Astrocyte (in vitro differentiated cells and primary cell): ENCODE results near the gene ART5. TPM values are rescaled to one million over a fixed set of nuclear protein-coding genes. Genes with fewer than 3 reads are reported as not detected.

Source experiments
- DNase-seq: peaks from one replicate; pipeline ENCODE4 v3.0.0-alpha.2; 2010; ENCODE audit warnings: low read depth
- FAIRE-seq: peaks from 2 replicates; lab custom pipeline; 2011; peaks lifted over from hg19 to GRCh38; lab: Jason Lieb, UNC
- H2AFZ ChIP-seq: 2 replicates; pipeline ENCODE4 v1.6.0; 2012; ENCODE audit warnings: low read depth, low read length, inconsistent platforms
- H3K27ac ChIP-seq: 2 replicates; pipeline ENCODE4 v1.5.1; 2011; ENCODE audit warnings: low read depth, low read length, inconsistent platforms
- H3K27me3 ChIP-seq: 2 replicates; pipeline ENCODE4 v1.6.0; 2011; ENCODE audit warnings: low read length, inconsistent platforms; ENCODE audit not compliant: insufficient read depth
- H3K36me3 ChIP-seq: 2 replicates; pipeline ENCODE4 v1.5.1; 2011; ENCODE audit warnings: low read length, inconsistent platforms; ENCODE audit not compliant: insufficient read depth
- H3K4me1 ChIP-seq: 2 replicates; pipeline ENCODE4 v1.5.1; 2011; ENCODE audit warnings: low read length, inconsistent platforms; ENCODE audit not compliant: insufficient read depth
- H3K4me2 ChIP-seq: 2 replicates; pipeline ENCODE4 v1.6.0; 2012; ENCODE audit warnings: low read length, inconsistent platforms
- H3K4me3 ChIP-seq: 2 replicates; pipeline ENCODE4 v1.5.1; 2011; ENCODE audit warnings: low read depth, mild to moderate bottlenecking, low read length, inconsistent platforms; ENCODE audit not compliant: insufficient read depth
- H3K79me2 ChIP-seq: 2 replicates; pipeline ENCODE4 v1.6.0; 2012; ENCODE audit warnings: mild to moderate bottlenecking, low read length, inconsistent platforms; ENCODE audit not compliant: insufficient read depth
- H3K9ac ChIP-seq: 2 replicates; pipeline ENCODE4 v1.6.0; 2012; ENCODE audit warnings: mild to moderate bottlenecking, low read length, inconsistent platforms
- H3K9me3 ChIP-seq: 2 replicates; pipeline ENCODE4 v1.5.1; 2012; ENCODE audit warnings: low read depth, mild to moderate bottlenecking, low read length, inconsistent platforms; ENCODE audit not compliant: insufficient read depth
- H4K20me1 ChIP-seq: 2 replicates; pipeline ENCODE4 v1.6.0; 2012; ENCODE audit warnings: low read length, inconsistent platforms; ENCODE audit not compliant: insufficient read depth
- H3K27ac Mint-ChIP-seq: one replicate; pipeline ENCODE4 v1.8.0; 2021; ENCODE audit warnings: mild to moderate bottlenecking, mixed read lengths; ENCODE audit not compliant: unreplicated experiment
- H3K27me3 Mint-ChIP-seq: one replicate; pipeline ENCODE4 v1.8.0; 2021; ENCODE audit warnings: low read depth, mixed read lengths; ENCODE audit not compliant: unreplicated experiment
- H3K36me3 Mint-ChIP-seq: one replicate; pipeline ENCODE4 v1.8.0; 2021; ENCODE audit warnings: low read depth, mixed read lengths; ENCODE audit not compliant: unreplicated experiment
- H3K4me1 Mint-ChIP-seq: one replicate; pipeline ENCODE4 v1.8.0; 2021; ENCODE audit warnings: low read depth, mixed read lengths; ENCODE audit not compliant: unreplicated experiment
- H3K4me3 Mint-ChIP-seq: one replicate; pipeline ENCODE4 v1.8.0; 2021; ENCODE audit warnings: mild to moderate bottlenecking, moderate library complexity, mixed read lengths; ENCODE audit not compliant: unreplicated experiment
- H3K9me3 Mint-ChIP-seq: one replicate; pipeline ENCODE4 v1.8.0; 2021; ENCODE audit warnings: mild to moderate bottlenecking, mixed read lengths; ENCODE audit not compliant: unreplicated experiment
- EZH2 ChIP-seq: IDR thresholded peaks from 2 replicates; pipeline ENCODE4 v1.6.1; 2012; ENCODE audit warnings: mild to moderate bottlenecking, low read length, inconsistent platforms; ENCODE audit not compliant: insufficient read depth
- total RNA-seq: library from RNA; stranded (reverse); gene quantifications from 2 replicates; pipeline ENCODE4 v1.2.1, GENCODE V29; 2021
- TF ChIP-seq, protein P1 (sequence below): IDR thresholded peaks from 2 replicates; pipeline ENCODE4 v1.5.1; 2011; ENCODE audit warnings: low read depth, mild to moderate bottlenecking, inconsistent platforms, low read length, moderate library complexity; ENCODE audit not compliant: insufficient read depth

Gene ART5
- total RNA-seq, 1 donor from 2014 or later = 4.1 TPM

DNA sequence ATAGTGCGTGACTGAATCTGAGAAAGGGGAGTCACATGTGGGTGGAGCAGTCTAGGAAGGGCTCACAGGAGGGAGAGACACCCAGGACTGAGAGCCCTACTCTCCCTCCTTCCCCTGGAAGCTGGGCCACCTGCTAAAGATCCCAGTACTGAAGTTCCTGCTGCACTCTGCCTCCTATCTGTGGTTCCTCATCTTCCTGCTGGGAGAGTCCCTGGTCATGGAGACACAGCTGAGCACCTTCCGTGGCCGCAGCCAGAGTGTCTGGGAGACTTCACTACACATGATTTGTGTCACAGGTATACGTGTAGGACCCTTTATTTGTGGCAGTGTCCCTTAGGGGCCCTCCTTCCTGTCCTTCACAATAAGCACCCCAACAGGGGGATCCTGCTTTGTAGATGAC lies 19.3 kb downstream of the ART5 start:
- Mint-ChIP-seq H3K27me3 (peaks cover 12% of the 10 kb centered on the region), H3K36me3 (no peaks in the 10 kb centered on the region), H3K9me3 (peaks cover 3% of the 10 kb centered on the region), H3K4me1 (peaks cover 6% of the 10 kb centered on the region), H3K4me3 (no peak overlapping the region), H3K27ac (no peak overlapping the region)
- H3K9me3 ChIP-seq = no peaks in the 10 kb centered on the region
- no peak for TF ChIP-seq EZH2
- TF ChIP-seq, protein P1, sequence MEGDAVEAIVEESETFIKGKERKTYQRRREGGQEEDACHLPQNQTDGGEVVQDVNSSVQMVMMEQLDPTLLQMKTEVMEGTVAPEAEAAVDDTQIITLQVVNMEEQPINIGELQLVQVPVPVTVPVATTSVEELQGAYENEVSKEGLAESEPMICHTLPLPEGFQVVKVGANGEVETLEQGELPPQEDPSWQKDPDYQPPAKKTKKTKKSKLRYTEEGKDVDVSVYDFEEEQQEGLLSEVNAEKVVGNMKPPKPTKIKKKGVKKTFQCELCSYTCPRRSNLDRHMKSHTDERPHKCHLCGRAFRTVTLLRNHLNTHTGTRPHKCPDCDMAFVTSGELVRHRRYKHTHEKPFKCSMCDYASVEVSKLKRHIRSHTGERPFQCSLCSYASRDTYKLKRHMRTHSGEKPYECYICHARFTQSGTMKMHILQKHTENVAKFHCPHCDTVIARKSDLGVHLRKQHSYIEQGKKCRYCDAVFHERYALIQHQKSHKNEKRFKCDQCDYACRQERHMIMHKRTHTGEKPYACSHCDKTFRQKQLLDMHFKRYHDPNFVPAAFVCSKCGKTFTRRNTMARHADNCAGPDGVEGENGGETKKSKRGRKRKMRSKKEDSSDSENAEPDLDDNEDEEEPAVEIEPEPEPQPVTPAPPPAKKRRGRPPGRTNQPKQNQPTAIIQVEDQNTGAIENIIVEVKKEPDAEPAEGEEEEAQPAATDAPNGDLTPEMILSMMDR = no peak
- no peak overlapping the region for H2AFZ ChIP-seq
- no peaks in the 10 kb centered on the region for H3K79me2 ChIP-seq
- H3K4me1 ChIP-seq = no peaks in the 10 kb centered on the region
- no peak overlapping the region for H3K4me3 ChIP-seq
- DNase-seq = no peak
- H3K36me3 ChIP-seq = no peaks in the 10 kb centered on the region
- no peak overlapping the region for H3K9ac ChIP-seq
- no peaks in the 10 kb centered on the region for H3K27me3 ChIP-seq
- no peaks in the 10 kb centered on the region for H4K20me1 ChIP-seq
- no peak overlapping the region for H3K4me2 ChIP-seq
- H3K27ac ChIP-seq = no peak overlapping the region
- FAIRE-seq = no peak

DNA sequence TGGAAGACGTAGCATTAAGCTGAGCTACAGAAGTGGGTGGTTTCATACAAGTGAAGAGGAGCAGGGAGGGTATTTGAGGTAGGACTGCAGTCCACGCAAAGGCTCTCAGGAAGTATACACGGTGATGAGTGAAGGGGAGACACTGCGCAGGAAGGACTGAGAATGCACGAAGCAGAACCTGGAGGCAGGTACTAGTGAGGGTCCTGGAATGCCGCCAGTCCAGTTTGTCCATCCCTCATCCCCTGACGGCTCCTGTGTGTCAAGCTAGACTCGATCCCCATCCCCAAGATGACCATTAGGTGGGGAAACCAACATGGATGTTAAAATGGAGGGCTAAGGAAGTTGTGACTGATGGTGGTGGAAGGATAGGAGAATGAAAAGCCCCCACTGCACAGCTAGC lies 23.8 kb downstream of the ART5 start:
- TF ChIP-seq, protein P1 = no peak
- TF ChIP-seq EZH2 = no peak
- H3K27ac Mint-ChIP-seq = no peak overlapping the region
- no peak overlapping the region for H3K27ac ChIP-seq
- H3K9me3 Mint-ChIP-seq = peaks cover 3% of the 10 kb centered on the region
- H3K4me3 ChIP-seq = no peak overlapping the region
- H3K4me2 ChIP-seq = no peak overlapping the region
- no peaks in the 10 kb centered on the region for H3K79me2 ChIP-seq
- no peaks in the 10 kb centered on the region for H4K20me1 ChIP-seq
- DNase-seq (no peak), FAIRE-seq (no peak)
- no peaks in the 10 kb centered on the region for H3K36me3 ChIP-seq
- no peaks in the 10 kb centered on the region for H3K36me3 Mint-ChIP-seq
- H3K27me3 ChIP-seq = no peaks in the 10 kb centered on the region
- H3K9ac ChIP-seq = no peak overlapping the region
- H3K4me1 ChIP-seq = no peaks in the 10 kb centered on the region
- no peaks in the 10 kb centered on the region for H3K9me3 ChIP-seq
- H3K27me3 Mint-ChIP-seq = peaks cover 14% of the 10 kb centered on the region
- H3K4me1 Mint-ChIP-seq = peaks cover 12% of the 10 kb centered on the region
- H2AFZ ChIP-seq = no peak overlapping the region
- no peak overlapping the region for H3K4me3 Mint-ChIP-seq

DNA sequence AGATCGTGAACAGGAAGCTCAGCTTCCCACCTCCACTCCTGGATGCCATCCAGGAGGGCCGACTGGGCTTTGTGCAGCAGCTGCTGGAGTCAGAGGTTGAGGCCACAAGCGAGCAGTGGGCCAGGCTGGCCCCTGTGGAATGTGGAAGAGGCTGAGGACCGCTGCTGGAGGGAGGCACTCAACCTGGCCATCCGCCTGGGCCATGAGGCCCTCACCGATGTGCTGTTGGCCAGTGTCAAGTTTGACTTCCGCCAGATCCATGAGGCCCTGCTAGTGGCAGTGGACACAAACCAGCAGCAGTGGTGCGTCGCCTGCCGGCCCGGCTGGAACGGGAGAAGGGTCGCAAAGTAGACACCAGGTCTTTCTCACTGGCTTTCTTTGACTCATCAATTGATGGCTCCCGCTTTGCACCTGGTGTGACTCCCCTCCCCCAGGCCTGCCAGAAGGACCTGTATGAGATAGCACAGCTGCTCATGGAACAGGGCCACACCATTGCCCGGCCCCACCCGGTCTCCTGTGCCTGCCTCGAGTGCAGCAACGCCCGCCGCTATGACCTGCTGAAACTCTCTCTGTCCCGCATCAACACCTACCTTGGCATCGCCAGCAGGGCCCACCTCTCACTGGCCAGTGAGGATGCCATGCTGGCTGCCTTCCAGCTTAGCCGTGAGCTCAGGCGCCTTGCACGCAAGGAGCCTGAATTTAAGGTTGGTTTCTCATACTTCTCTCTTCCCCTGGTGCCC lies 24.9 kb downstream of the ART5 start:
- Histone ChIP-seq H3K27ac (no peak overlapping the region), H4K20me1 (no peaks in the 10 kb centered on the region), H3K9me3 (no peaks in the 10 kb centered on the region), H3K4me3 (no peak overlapping the region), H2AFZ (peak overlapping the region; percentile 34), H3K79me2 (no peaks in the 10 kb centered on the region), H3K9ac (no peak overlapping the region), H3K27me3 (no peaks in the 10 kb centered on the region), H3K4me2 (no peak overlapping the region), H3K36me3 (no peaks in the 10 kb centered on the region), H3K4me1 (no peaks in the 10 kb centered on the region)
- Mint-ChIP-seq H3K27ac (no peak overlapping the region), H3K9me3 (peaks cover 3% of the 10 kb centered on the region), H3K36me3 (no peaks in the 10 kb centered on the region), H3K27me3 (peaks cover 11% of the 10 kb centered on the region), H3K4me3 (no peak overlapping the region), H3K4me1 (peaks cover 12% of the 10 kb centered on the region)
- TF ChIP-seq EZH2 = no peak
- TF ChIP-seq, protein P1 = no peak
- FAIRE-seq (no peak), DNase-seq (peak; percentile 3)
